Activated CD4-positive, alpha-beta memory T cell treated with anti-CD3 and anti-CD28 coated beads, Interleukin-2, amount 10 ng/mL, durations not matched to agents 7 days and 5 days (primary cell): ENCODE measurements around the gene GLYATL1B. TPM values are rescaled to one million over a fixed set of nuclear protein-coding genes. Genes with fewer than 3 reads are reported as not detected.

Experiments used
- CTCF ChIA-PET: fragments of 350-600 bp; sonication (Branson Sonifier 250); formaldehyde crosslinking; loops from one replicate; lab custom pipeline; 2021; ENCODE audit warnings: antibody characterized with exemption, inconsistent platforms; lab: Charles Lee
- POLR2A ChIA-PET: fragments of 350-600 bp; sonication (Branson Sonifier 250); formaldehyde crosslinking; loops from one replicate; lab custom pipeline; 2021; ENCODE audit warnings: antibody characterized with exemption; lab: Charles Lee
- DNase-seq: peaks from one replicate; pipeline ENCODE4 v3.0.0-alpha.2; 2020
- H3K27ac Mint-ChIP-seq: one replicate; pipeline ENCODE4 v1.8.0; 2021; ENCODE audit warnings: mild to moderate bottlenecking, mixed read lengths
- H3K27me3 Mint-ChIP-seq: one replicate; pipeline ENCODE4 v1.8.0; 2021; ENCODE audit warnings: mixed read lengths
- H3K36me3 Mint-ChIP-seq: one replicate; pipeline ENCODE4 v1.8.0; 2021; ENCODE audit warnings: low read depth, mixed read lengths
- H3K4me1 Mint-ChIP-seq: one replicate; pipeline ENCODE4 v1.8.0; 2021; ENCODE audit warnings: mixed read lengths
- H3K4me3 Mint-ChIP-seq: one replicate; pipeline ENCODE4 v1.8.0; 2021; ENCODE audit warnings: mild to moderate bottlenecking, mixed read lengths
- H3K9me3 Mint-ChIP-seq: one replicate; pipeline ENCODE4 v1.8.0; 2021; ENCODE audit warnings: mixed read lengths
- total RNA-seq, 2 experiments: library from RNA; stranded (reverse); gene quantifications; one replicate each; pipeline ENCODE4 v1.2.3, GENCODE V29; 2021

The GLYATL1B gene
- total RNA-seq, 2 experiments from 2014 or later = not detected

DNA sequence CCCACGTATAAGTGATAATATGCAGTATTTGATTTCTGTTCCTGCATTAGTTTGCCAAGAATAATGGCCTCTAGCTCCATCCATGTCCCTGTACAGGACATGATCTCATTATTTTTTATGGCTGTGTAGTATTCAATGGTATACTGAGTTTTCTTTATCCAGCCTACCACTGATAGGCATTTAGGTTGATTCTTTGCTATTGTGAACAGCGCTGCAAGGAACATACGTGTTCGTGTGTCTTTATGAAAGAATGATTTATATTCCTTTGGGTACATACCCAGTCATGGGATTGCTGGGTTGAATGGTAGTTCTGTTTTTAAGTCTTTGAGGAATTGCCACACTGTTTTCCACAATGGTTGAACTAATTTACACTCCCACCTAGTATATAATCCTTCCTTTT, 55.1 kb downstream of the GLYATL1B start:
- Mint-ChIP-seq H3K4me3 (peak overlapping the region; percentile 95), H3K27ac (no peak overlapping the region), H3K9me3 (no peaks in the 10 kb centered on the region), H3K27me3 (no peaks in the 10 kb centered on the region), H3K4me1 (peaks cover 50% of the 10 kb centered on the region), H3K36me3 (peaks cover 33% of the 10 kb centered on the region)
- ChIA-PET POLR2A (interaction anchor here (0.6 to 7.2 kb wide), 3 partner anchors 11 to 33 kb away, joined by 3 to 169 read pairs (median 24); partner anchors contain the start of gene FAM111B), CTCF (interaction anchor here (0.8 to 5.0 kb wide), 5 partner anchors 10 to 44 kb away, joined by 3 to 61 read pairs (median 6); partner anchors contain the start of gene DTX4)
- no peak for DNase-seq

- DNase-seq = no peak
- H3K4me1 Mint-ChIP-seq = peaks cover 50% of the 10 kb centered on the region
- no peaks in the 10 kb centered on the region for H3K9me3 Mint-ChIP-seq
- ChIA-PET CTCF (interaction anchor here (0.8 to 5.0 kb wide), 8 partner anchors 9 to 83 kb away, joined by 3 to 61 read pairs (median 5); partner anchors contain the start of genes DTX4 and FAM111B), POLR2A (interaction anchor here (1.0 to 7.2 kb wide), 9 partner anchors 10 to 567 kb away, joined by 3 to 169 read pairs (median 5); partner anchors contain the start of genes FAM111B and OSBP)
- no peaks in the 10 kb centered on the region for H3K27me3 Mint-ChIP-seq
- peak overlapping the region; percentile 95 for H3K4me3 Mint-ChIP-seq
- peak overlapping the region; percentile 93 for H3K27ac Mint-ChIP-seq
- peaks cover 40% of the 10 kb centered on the region for H3K36me3 Mint-ChIP-seq
Observed at GRCh38 chr11:59141673-59142460, 55.8 kb downstream of the GLYATL1B start.

DNA sequence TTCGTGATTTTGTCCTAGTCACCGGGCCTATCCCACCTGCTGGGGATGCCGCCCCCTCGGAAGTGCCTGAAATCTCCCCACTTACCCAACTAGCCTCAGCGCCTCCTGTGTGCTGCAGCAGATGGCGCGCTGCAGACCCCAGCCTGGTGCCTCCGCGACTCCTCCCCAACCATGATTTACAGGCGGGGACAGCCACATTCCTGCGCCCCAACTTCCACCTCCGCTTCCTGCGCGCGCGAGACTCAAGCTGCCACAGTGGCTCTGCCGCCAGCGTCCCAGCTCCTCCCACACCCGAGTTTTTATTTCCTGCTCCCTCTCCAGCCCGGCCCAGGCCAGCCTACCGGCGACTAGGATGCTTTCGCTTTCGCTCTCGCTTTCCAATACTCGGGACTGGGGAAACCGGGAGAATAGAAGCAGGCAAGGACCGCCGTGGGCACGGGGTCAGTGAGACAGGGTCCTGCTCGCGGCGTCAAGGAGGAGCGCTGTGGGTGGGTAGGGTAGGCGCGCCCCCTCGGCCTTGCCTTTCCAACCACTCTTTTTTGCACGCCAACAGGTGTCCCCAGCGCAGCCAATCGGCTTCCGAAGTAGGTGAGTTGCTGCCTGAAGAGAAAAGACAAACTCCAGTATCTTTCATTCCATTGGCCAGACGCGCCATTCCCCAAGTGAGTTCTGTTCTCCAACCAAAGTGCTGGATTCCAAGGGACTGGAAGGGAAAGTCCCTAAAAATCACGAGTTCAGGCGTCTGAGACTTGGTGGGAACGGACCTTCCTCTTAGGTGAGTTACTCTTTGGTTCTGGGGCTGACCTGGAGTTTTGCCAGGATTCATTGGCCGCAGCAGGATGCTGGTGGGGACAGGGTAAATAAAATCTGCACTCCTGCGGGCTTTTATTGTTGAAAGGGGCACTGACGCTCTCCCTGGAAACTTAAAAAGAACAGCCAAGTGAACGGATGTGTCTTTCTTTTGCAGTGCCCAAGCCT, 56.7 kb downstream of the GLYATL1B start, which contains the start of gene FAM111A:
Gene FAM111A, plus strand, starts transcription at position 327 of the 978 bp plus-strand sequence. CDS start 6,017 bp downstream, outside the sequence.
- peaks cover 45% of the 10 kb centered on the region for H3K36me3 Mint-ChIP-seq
- H3K9me3 Mint-ChIP-seq = no peaks in the 10 kb centered on the region
- H3K4me3 Mint-ChIP-seq = peak within 1 kb of the TSS; percentile 95
- H3K4me1 Mint-ChIP-seq = peaks cover 58% of the 10 kb centered on the region
- H3K27me3 Mint-ChIP-seq = no peaks in the 10 kb centered on the region
- peak; percentile 91 for DNase-seq
- CTCF ChIA-PET = interaction anchor here (1.0 to 5.9 kb wide), 12 partner anchors 8 to 566 kb away, joined by 3 to 78 read pairs (median 7); partner anchors contain the start of genes DTX4, FAM111B and LPXN
- H3K27ac Mint-ChIP-seq = peak within 1 kb of the TSS; percentile 93
- POLR2A ChIA-PET = interaction anchor here (0.9 to 7.2 kb wide), 12 partner anchors 9 to 568 kb away, joined by 3 to 169 read pairs (median 6); partner anchors contain the start of genes FAM111B and OSBP

GRCh38 chr11:59144096-59144495, 58.0 kb downstream of the GLYATL1B start:
- Mint-ChIP-seq H3K27ac (peak overlapping the region; percentile 93), H3K36me3 (peaks cover 51% of the 10 kb centered on the region), H3K4me3 (peak overlapping the region; percentile 95), H3K9me3 (no peaks in the 10 kb centered on the region), H3K27me3 (no peaks in the 10 kb centered on the region), H3K4me1 (peaks cover 70% of the 10 kb centered on the region)
- no peak for DNase-seq
- POLR2A ChIA-PET = interaction anchor here (0.9 to 7.2 kb wide), 12 partner anchors 8 to 1403 kb away, joined by 3 to 169 read pairs (median 6); partner anchors contain the start of genes DTX4, FAM111B, OSBP and PATL1
- CTCF ChIA-PET = interaction anchor here (0.9 to 5.9 kb wide), 15 partner anchors 8 to 575 kb away, joined by 3 to 78 read pairs (median 6); partner anchors contain the start of genes DTX4, FAM111B and LPXN

Other genes with a start within 250 kb of the GLYATL1B start
- gene GLYATL2, start 241.6 kb upstream of the GLYATL1B start, total RNA-seq = not detected
- gene GLYATL1, start 146.8 kb upstream of the GLYATL1B start, total RNA-seq = not detected
- 10 to 100 TPM; 47.2 to 48.6 TPM for gene FAM111B, start 20.9 kb downstream of the GLYATL1B start, total RNA-seq
- 100 to 1,000 TPM; 136 to 141 TPM for gene FAM111A, start 56.5 kb downstream of the GLYATL1B start, total RNA-seq
- under 1 TPM; 0.30 to 0.48 TPM for gene DTX4, start 85.8 kb downstream of the GLYATL1B start, total RNA-seq
- not detected for gene MPEG1, start 126.6 kb downstream of the GLYATL1B start, total RNA-seq